Mesenteric fat pad (tissue), 1 donor: ENCODE results near the gene ZFPM1. TPM values are rescaled to one million over a fixed set of nuclear protein-coding genes. Genes with fewer than 3 reads are reported as not detected.

Source experiments
- DNase-seq: peaks from one replicate; pipeline ENCODE4 v3.0.0-alpha.2; 2020; ENCODE audit warnings: low spot score
- total RNA-seq: library from RNA; stranded (reverse); fragmentation: NEBNext Ultra II Directional; extraction: Animal tissue kit (Norgen Biotek cat#: 25700); gene quantifications from one replicate; pipeline ENCODE4 v1.2.1, GENCODE V29; 2021
- donor health status: DM: yes; HTN: yes; CAD: no.

The ZFPM1 gene
- total RNA-seq, 1 donor from 2014 or later, result 4.8 TPM

DNA sequence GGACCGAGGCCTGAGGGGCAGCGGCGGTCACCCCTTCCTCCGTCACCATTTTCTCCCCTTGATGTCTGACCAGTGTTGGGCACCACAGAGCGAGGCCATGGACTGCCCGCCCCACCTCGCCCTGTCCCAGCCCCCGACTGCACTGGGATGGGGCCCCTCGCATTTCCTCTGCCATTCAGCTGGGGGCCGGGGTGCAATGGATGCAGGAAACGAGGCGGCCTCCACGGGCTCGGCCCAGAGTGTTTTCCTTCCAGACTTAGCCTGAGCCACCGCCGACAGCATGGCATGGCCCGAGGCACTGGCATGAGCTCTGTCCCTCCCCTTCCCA, 72.5 kb downstream of the ZFPM1 start:
- DNase-seq, result no peak

DNA sequence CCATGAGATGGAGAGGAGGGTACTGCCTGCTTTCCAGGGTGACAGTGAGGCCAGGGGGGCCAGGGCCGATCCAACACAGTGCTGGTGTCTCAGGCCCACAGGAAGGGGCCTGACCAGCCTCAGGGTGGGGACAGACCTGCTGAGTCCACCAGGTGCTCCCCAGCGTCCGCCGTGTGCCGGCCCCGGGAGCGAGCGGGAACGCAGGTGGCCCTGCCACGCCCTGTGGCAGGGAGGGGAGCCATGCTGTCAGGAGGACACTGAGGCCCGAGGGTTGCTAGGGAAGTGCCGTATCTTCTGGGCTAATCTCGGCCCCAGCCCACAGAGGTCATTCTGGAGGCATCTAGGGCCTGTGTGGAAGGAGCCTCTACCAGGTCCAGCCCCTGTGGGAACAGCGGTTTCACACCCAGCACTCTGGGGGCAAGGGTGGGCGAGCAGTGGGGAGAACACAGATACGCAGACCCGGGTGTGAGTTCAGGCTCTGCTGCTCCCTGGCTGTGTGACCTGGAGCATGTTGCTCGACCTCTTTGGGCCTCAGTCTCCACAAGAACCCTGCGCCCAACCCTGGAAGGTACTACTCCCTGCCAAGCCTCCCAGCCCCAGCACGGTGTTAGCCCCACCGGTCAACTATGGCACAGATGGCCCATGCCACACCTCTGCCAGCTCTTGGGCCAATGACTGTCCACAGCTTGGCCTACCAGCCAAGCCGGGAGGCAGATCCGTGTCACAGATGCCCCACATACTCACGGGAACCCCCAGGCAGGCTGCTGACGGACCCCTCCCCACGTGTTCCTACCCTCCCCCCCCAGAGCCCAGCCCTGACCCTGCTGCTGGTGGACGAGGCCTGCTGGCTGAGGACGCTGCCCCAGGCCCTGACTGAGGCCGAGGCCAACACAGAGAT, 73.2 kb downstream of the ZFPM1 start:
- DNase-seq, result no peak

DNA sequence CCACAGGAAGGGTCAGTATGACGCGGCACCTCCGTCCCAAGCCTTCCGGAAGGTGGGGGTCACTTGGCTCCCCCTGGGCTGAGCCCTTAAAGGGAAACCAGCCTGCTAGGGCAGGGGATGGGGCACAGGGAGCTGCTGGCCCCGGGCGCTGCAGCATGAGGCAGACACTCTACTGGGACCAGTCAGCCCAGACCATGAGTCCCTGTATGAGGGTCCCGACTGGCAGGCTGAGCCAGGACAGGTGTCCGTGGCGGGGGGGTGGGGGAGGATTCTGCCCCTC, 73.8 kb downstream of the ZFPM1 start:
- DNase-seq, result no peak

DNA sequence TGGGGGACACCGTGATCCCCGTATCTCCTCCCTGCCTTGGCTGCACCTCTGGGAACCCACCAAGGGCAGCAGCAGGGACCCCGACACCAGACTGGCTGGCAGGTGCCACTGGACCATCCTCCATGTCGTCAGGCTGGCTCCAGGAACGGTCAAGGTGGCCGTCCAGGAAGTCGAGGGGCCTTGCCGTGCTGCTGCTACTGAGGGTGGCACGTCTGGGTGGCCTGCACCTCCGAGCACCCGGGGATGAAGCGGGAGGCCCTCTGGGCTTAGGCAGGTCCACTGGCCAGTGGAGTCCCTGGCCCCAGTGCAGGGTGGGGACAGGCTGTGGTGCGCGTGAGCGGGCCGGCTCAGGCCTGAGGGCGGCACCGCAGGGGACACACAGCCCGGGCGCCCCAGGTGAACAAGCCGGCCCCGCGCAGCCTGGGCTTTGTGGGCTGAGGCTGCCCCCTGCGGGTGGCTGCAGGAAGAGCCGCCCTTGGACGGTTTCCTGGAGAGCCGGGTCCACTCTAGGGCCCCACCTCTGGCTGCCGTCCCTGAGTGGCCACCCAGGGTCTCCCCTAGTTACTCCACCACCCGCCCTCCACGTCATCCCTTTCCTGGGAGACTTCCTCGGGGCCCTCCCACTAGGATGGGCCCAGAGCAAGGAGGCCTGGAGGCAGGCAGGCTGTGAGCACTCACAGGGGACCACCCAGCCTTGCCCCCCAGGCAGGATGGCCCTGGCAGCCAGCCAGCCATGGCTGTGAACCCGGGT, 74.3 kb downstream of the ZFPM1 start:
- DNase-seq, result no peak

DNA sequence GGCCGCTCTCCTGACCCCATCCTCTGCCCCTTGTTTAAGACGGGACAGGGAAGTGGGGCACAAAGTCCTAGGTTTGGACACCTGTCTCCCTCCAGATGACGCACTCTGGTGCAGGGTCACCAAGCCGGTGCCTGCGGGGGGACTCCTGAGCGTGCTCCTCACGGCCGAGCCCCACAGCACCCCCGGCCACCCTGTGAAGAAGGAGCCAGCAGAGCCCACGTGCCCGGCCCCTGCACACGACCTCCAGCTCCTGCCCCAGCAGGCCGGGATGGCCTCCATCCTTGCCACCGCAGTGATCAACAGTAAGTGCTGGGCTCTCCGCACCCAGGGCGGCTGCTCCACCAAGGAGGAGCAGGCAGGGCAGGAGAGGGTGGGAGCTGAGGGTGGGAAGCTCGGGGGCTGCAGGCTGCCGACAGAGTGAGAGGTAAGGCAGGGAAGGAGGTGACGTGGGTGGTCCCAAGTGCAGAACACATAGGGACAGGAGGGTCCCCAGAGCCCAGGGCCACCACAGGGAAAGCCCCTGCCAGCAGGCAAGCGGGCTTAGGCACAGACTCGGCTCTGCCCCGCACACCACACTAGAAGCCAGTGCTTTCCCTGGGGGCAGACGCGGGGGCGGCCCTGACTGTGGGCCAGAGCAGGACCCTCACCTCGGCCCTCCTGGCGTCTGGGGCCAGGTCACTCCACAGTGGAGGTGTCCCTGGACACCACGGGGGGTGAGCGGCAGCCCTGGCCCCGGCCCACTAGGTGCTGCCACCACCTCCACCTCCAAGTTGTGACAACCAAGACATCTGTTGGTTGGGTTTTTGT, 75.1 kb downstream of the ZFPM1 start:
- DNase-seq, result no peak

DNA sequence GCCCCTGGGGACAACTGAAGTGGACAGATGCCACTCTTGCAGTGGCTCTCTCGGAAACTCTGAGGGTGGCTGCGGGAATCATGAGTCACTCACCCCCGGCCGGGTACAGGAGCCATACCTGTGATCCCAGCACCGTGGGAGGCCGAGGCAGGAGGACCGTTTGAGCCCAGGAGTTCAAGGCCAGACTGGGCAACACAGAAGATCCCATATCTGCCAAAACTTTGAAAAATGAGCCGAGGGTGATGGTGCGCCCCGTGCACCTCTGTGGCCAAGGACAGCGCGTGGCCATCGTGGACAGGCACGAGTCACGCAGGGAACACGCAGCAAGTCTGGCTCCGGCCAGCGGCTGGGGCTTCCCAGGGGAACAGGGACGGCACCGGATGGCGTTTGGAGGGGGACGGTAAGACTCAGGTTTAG, 75.8 kb downstream of the ZFPM1 start:
- no peak for DNase-seq

DNA sequence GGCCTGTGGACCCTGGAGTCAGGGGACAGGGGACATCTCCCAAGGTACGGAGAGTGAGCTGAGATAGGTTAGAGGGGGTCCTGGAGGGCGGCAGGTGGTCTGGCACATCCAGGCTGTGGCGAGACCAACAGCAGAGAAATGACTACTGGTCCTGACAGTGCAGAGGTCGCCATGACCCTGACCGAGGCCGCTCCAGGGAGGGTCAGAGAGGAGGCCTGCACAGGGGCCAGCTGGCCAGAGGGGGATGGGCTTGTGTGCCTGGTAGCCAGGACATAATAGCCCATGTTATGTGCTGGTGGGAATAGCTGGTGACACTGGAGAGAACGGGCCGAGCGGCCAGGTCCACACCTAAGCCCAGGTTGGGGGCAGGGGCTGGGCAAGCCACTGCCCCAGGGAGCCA, 76.5 kb downstream of the ZFPM1 start:
- DNase-seq, result no peak

DNA sequence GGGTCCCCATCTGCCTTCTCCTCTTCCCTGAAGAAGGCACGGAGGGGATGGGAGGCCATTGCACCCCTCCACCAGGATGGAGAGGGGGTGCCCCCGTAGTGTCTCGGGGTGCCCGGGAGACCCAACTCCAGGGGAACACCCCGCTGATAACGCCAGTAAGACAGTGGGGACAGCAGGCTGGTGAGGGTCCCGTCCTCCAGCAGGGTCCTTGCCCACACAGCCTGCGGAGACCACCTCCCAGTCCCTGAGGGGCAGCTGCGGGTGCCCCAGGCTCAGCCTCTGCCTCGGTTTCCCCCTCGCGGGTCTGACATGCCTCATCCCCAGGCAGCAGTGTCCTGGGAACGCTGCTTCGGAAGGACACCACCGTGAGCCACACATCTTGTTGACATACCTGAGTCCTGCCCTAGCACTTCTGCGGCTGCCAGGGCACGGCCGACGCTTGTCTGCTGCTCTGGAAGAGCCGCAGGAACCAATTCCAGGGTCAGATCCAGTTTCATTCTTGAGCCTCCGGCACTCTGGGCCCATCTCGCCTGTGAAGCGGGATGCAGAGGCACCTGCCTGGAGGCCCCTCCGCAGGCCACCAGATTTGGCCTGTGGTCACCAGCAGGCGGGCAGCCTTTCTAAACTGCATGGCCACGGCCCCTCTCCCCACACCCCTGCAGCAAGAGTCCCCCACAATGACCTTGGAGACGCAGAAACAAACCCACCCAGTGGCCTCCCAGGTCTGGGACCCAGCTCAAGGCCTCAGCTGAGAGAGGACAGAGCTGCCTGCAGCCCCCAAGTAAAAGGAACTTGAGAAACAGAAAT, 77.2 kb downstream of the ZFPM1 start:
- no peak for DNase-seq

DNA sequence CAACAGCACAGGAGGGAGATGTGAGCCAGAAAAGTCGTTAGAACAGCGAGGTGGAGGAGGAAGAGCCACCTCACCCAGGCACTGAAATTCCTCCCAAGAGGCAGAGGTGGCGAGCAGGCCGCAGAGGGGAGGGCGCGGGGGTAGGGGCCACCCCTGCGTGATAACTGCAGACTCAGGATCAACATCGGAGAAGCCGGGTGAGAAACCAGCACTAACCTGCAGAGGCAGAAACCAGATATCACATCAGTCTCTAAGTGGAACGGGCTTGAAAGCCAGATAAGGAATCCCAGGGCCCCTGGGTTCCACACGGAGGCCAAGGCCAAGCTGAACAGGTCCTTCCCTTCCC, 77.8 kb downstream of the ZFPM1 start:
- no peak for DNase-seq

DNA sequence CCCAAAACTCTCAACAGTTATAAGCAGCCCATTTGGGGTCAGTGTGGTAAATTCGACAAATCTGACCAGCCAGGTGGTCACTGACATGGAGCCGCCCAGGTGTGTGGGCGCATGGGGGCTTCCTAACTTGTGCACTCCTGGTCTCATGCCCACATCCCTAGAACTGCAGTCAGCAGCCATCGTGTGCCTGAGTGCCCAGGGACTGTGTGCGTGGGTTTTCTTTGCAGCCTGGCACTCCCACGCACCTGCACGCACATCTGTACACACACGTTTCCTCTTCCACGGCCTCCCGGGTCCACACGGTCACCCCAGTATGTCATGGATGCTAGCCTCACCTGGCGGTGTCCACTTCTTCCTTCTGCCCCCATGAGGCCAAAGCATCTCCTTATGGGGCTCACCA, 78.3 kb downstream of the ZFPM1 start:
- no peak for DNase-seq

DNA sequence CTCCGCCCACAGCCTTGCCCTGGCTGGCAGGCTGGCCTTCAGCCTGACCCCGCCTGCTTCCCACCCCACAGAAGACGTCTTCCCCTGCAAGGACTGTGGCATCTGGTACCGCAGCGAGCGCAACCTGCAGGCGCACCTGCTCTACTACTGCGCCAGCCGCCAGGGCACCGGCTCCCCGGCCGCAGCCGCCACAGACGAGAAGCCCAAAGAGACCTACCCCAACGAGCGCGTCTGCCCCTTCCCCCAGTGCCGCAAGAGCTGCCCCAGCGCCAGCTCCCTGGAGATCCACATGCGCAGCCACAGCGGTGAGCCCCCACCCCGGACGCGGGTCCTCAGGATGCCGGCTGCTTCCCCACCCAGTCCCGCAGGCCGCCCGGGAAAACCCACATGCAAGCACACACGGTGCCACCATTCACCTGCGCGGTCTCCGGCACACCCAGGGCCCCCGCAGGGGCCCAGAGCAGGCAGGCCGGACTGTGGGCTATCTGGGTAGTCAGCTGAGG, 78.9 kb downstream of the ZFPM1 start:
- DNase-seq, result no peak

DNA sequence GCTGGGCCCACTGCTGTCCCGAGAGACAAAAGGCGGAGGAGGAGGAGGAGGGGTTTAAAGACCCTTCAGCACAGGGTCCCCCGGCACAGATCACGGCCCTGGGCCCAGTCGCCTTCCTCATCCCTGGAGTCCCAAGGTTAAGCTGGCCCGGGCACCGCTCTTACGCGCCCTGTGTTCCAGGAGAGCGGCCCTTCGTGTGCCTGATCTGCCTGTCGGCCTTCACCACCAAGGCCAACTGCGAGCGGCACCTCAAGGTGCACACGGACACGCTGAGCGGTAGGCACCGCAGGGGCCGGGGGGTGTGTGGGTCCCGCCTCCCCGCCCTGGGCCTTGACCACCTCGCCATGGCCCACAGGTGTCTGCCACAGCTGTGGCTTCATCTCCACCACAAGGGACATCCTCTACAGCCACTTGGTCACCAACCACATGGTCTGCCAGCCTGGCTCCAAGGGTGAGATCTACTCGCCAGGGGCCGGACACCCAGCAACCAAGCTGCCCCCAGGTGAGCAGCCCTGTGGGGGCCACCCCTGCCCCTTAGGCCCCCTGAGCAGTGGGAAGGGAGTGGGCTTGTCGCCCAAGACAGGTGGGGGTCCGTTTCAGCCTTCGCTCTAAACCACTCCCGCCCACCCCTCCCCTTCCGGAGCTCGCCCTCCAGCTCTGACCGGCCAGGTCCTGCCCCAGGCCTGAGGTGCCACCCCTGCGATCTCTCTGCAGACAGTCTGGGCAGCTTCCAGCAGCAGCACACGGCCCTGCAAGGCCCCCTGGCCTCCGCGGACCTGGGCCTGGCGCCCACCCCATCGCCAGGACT, 79.6 kb downstream of the ZFPM1 start:
- DNase-seq, result no peak

DNA sequence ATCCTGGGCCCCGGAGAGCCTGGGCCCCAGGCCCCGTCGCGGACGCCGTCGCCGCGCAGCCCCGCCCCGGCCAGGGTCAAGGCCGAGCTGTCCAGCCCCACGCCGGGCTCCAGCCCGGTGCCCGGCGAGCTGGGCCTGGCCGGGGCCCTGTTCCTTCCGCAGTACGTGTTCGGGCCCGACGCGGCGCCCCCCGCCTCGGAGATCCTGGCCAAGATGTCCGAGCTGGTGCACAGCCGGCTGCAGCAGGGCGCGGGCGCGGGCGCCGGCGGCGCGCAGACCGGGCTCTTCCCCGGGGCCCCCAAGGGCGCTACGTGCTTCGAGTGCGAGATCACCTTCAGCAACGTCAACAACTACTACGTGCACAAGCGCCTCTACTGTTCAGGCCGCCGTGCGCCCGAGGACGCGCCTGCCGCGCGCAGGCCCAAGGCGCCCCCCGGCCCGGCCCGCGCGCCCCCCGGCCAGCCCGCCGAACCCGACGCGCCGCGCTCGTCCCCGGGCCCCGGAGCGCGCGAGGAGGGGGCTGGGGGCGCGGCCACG, 80.4 kb downstream of the ZFPM1 start:
- no peak for DNase-seq

DNA sequence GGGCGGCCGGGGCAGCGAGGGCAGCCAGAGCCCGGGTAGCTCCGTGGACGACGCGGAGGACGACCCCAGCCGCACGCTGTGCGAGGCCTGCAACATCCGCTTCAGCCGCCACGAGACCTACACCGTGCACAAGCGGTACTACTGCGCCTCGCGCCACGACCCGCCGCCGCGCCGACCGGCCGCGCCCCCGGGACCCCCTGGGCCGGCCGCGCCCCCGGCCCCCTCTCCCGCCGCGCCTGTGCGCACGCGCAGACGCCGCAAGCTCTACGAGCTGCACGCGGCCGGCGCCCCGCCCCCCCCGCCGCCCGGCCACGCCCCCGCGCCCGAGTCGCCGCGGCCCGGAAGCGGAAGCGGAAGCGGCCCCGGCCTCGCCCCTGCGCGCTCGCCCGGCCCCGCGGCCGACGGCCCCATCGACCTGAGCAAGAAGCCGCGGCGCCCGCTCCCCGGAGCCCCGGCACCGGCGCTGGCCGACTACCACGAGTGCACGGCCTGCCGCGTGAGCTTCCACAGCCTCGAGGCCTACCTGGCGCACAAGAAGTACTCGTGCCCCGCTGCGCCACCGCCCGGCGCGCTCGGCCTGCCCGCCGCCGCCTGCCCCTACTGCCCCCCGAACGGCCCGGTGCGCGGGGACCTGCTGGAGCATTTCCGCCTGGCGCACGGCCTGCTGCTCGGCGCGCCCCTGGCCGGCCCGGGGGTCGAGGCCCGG, 81.0 kb downstream of the ZFPM1 start:
- peak; percentile 93 for DNase-seq

DNA sequence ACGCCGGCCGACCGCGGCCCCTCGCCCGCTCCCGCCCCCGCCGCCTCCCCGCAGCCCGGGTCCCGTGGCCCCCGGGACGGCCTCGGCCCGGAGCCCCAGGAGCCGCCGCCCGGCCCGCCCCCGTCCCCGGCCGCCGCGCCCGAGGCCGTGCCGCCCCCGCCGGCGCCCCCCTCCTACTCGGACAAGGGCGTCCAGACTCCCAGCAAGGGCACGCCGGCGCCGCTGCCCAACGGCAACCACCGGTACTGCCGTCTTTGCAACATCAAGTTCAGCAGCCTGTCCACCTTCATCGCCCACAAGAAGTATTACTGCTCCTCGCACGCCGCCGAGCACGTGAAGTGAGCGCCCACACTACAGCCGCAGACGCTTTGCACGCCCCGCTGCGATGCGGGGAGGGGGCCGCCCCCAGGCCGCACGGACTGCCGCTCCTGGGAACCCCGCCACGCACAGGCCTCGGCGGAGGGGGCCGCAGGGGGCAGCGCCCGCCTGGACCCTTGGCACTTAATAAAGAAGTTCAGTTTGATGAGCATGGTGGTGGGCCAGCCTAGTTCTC, 81.6 kb downstream of the ZFPM1 start:
- DNase-seq, result no peak

DNA sequence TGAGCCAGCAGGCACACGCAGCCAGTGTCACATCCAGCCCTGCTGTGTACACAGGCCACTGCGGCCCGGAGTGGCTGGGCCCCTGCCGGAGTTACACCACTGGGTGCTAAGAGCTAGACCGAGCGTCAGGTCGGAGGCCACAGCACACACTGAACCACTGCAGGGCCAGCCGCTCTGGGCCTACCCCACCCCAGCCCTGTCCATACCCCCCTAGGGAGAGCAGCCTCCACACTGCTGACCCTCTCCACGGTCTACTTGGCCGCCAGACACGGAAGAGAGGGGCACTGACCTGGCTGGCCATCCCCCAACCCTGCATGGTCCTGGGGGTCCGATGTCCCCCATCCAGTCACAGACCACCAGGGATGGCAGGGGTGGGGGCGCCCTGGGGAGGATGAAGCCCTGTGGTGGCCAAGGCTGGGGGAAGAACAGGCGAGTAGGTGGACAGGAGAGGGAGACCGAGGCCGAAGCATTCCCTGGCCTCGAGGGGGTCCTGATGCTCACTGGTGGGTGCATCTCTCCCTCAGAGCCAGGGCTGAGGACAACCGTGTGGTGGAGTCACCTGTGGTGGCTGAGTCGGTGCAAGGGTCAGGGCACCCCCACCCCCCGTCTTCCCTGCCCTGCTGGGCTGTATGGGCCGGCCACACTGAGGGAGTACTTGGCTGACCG, 82.2 kb downstream of the ZFPM1 start:
- no peak for DNase-seq

DNA sequence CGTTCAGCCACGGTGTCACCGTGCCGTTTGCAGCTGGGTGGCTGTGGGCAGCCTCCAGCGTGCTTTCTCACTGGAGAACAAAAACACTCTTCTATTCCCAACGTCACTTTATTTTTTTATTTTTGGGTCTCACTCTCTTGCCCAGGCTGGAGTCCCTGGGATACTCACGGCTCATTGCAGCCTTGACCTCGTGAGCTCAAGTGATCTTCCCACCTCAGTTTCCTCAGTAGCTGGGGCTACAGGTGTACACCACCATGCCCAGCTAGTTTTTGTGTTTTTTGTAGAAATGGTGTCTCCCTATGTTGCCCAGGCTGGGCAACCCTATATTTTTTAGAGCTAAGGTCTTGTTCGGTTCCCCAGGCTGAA, 82.8 kb downstream of the ZFPM1 start:
- no peak for DNase-seq

DNA sequence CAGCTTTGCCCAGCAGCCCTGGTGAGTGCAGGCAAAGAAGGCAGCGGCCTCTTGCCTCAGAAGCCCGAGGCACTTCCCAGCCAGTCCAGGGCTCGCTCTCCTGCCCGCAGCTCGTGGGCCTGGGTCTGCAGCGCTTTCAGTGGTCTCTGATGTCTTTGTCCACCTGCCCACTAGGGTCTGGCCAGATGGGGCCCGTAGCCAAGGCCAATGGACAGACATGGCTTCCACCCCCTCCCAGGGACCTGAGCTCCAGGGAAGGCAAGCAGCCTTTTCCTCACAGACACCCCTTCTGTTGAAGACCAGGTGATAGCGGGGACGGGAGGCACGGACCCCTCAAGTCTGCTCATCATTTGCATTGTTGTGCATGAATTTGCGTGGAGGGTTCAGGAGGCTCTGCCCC, 83.4 kb downstream of the ZFPM1 start:
- no peak for DNase-seq
